ENCODE data around the gene HSCB. TPM values are rescaled to one million over a fixed set of nuclear protein-coding genes. Genes with fewer than 3 reads are reported as not detected.
A peak's percentile ranks its signal among the peaks of the same experiment; 100 is the strongest.
"Not testable (repeated sequence)": the region's sequence is repeated elsewhere in the genome, so short reads cannot be mapped to it uniquely, and the experiment has no call there.

HSCB gene
- 10 to 100 TPM; 13.7 to 15.8 TPM for total RNA-seq

GRCh38 chr22:28741785-28742561, at the start of gene HSCB, which contains the start of gene CHEK2:
TSS of gene HSCB (plus strand) at chr22:28742039. CDS start at chr22:28742096, 57 bp downstream.
TSS of gene CHEK2 (minus strand) at chr22:28741820. CDS start at chr22:28734721, 7,099 bp downstream.
- Mint-ChIP-seq H3K27ac (peak within 1 kb of the TSS; percentile 82), H3K36me3 (ENCODE audit: low read depth) (peaks cover 51% of the 10 kb centered on the region), H3K4me3 (peak within 1 kb of the TSS; percentile 87), H3K4me1 (ENCODE audit: low read depth) (peaks cover 40% of the 10 kb centered on the region), H3K9me3 (ENCODE audit: insufficient read depth) (no peaks in the 10 kb centered on the region), H3K27me3 (ENCODE audit: low read depth) (no peaks in the 10 kb centered on the region)
- ATAC-seq (peak; percentile 93), DNase-seq (peak; percentile 99)
- ChIA-PET CTCF (interaction anchor here (0.8 to 1.7 kb wide), 5 partner anchors 45 to 86 kb away, joined by 3 to 6 read pairs (median 3); no protein-coding TSS in a partner anchor), POLR2A (interaction anchor here (0.5 to 3.8 kb wide), 5 partner anchors 8 to 76 kb away, joined by 3 to 24 read pairs (median 6); partner anchors contain the start of genes CCDC117 and XBP1)

GRCh38 chr22:28693041-28693760, 48.6 kb upstream of the HSCB start:
- H3K27ac Mint-ChIP-seq; POLR2A ChIA-PET; H3K9me3 Mint-ChIP-seq (ENCODE audit: insufficient read depth); H3K4me3 Mint-ChIP-seq; ATAC-seq; CTCF ChIA-PET; DNase-seq; H3K27me3 Mint-ChIP-seq (ENCODE audit: low read depth); H3K4me1 Mint-ChIP-seq (ENCODE audit: low read depth): not testable (repeated sequence)
- H3K36me3 Mint-ChIP-seq (ENCODE audit: low read depth) = peaks cover 48% of the 10 kb centered on the region

- DNase-seq (no peak), ATAC-seq (no peak)
- Mint-ChIP-seq H3K4me3 (no peak overlapping the region), H3K27me3 (ENCODE audit: low read depth) (no peaks in the 10 kb centered on the region), H3K36me3 (ENCODE audit: low read depth) (peaks cover 35% of the 10 kb centered on the region), H3K4me1 (ENCODE audit: low read depth) (no peaks in the 10 kb centered on the region), H3K9me3 (ENCODE audit: insufficient read depth) (no peaks in the 10 kb centered on the region), H3K27ac (no peak overlapping the region)
- CTCF ChIA-PET = no interaction called here
- POLR2A ChIA-PET = no interaction called here
These were observed 38.9 kb upstream of the HSCB start for GRCh38 chr22:28702891-28703290.

DNA sequence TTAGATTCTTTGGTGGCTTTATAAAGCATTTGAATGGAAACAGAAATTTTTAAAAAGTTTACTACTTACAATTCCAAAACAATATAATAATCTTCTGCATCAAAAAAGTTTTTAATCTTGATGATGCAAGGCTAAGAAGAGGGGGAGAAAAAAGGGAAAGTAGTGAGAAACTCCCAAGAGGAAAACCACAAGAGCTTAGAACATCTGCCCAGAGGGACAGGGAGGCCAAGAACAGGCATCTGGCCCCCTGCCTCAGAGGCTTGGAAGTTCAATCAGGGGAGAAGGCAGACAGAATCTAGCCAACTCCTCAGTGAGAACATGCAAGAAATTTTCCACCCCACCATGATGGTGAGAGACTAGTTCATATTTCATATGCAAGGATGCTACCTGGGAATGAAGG, 38.4 kb upstream of the HSCB start:
- Mint-ChIP-seq H3K36me3 (ENCODE audit: low read depth) (peaks cover 37% of the 10 kb centered on the region), H3K4me3 (no peak overlapping the region), H3K27ac (no peak overlapping the region), H3K9me3 (ENCODE audit: insufficient read depth) (no peaks in the 10 kb centered on the region), H3K27me3 (ENCODE audit: low read depth) (no peaks in the 10 kb centered on the region), H3K4me1 (ENCODE audit: low read depth) (no peaks in the 10 kb centered on the region)
- CTCF ChIA-PET = no interaction called here
- DNase-seq = no peak
- no peak for ATAC-seq
- POLR2A ChIA-PET = no interaction called here

DNA sequence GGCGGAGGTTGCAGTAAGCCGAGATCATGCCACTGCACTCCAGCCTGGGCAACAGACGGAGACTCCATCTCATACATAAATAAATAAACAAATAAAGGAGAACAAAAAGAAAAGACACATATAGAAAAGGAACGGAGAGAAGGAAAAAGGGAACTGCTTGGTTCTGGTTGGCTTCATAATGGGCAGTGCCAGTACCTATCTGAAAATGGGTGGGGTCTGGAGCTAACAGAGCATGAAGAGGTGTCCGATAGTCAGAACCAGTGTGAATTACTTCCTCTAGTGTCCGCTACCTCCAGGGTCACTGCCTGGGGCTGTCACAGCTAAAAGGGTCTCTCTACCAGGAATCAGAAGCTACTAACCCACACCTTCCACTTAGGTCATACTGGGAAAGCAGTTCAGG, 35.0 kb upstream of the HSCB start:
- Mint-ChIP-seq H3K36me3 (ENCODE audit: low read depth) (peaks cover 43% of the 10 kb centered on the region), H3K27ac (no peak overlapping the region), H3K4me3 (no peak overlapping the region), H3K27me3 (ENCODE audit: low read depth) (no peaks in the 10 kb centered on the region), H3K9me3 (ENCODE audit: insufficient read depth) (no peaks in the 10 kb centered on the region), H3K4me1 (ENCODE audit: low read depth) (peaks cover 4% of the 10 kb centered on the region)
- POLR2A ChIA-PET = no interaction called here
- no peak for ATAC-seq
- CTCF ChIA-PET = no interaction called here
- DNase-seq = no peak

DNA sequence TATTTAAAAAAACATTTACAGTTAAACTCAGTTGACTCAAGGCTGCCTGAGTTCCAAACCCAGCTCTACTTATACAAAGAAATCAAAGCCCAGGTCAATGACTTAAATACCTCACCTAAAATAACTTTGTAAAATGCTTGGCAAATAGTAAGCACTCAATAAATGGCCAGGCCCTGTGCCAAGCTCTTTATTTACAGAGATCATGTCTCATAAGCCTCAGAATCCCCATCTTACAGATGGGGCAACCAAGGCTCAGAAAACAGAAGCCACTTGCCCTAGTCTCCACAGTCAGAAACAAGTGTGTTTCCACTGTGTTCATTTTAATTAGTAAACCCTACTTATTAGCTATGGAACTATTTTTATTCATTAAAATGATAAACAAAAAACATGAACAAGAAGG, 31.7 kb upstream of the HSCB start:
- DNase-seq = no peak
- H3K36me3 Mint-ChIP-seq (ENCODE audit: low read depth) = peaks cover 56% of the 10 kb centered on the region
- POLR2A ChIA-PET = no interaction called here
- H3K4me1 Mint-ChIP-seq (ENCODE audit: low read depth) = peaks cover 23% of the 10 kb centered on the region
- no peak for ATAC-seq
- H3K9me3 Mint-ChIP-seq (ENCODE audit: insufficient read depth) = no peaks in the 10 kb centered on the region
- no peak overlapping the region for H3K27ac Mint-ChIP-seq
- H3K27me3 Mint-ChIP-seq (ENCODE audit: low read depth) = no peaks in the 10 kb centered on the region
- CTCF ChIA-PET = interaction anchor here (1.0 kb wide), 1 partner anchor 120 kb away, joined by 3 read pairs; no protein-coding TSS in a partner anchor
- no peak overlapping the region for H3K4me3 Mint-ChIP-seq

- H3K36me3 Mint-ChIP-seq (ENCODE audit: low read depth) = peaks cover 57% of the 10 kb centered on the region
- CTCF ChIA-PET = interaction anchor here (1.0 kb wide), 1 partner anchor 120 kb away, joined by 3 read pairs; no protein-coding TSS in a partner anchor
- no peak for ATAC-seq
These were observed 31.2 kb upstream of the HSCB start for GRCh38 chr22:28710576-28711191.

DNA sequence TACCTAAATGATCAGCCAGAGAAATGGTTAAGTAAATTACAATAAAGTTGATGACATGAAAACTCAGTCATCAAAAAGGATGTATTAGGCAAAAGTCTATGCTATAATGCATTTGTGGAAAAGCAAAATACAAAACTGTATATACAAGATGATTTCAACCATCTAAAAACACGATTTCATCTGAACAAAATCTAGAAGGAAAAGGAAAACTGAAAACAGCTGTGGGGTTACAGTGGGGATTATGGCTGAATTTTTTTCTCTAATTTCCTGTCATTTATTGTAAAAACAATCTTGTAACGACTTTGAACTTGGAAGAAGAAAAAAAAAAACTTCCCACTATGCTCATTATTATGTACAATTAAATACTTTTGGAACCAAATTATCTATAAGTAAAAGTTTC, 30.5 kb upstream of the HSCB start:
- H3K27ac Mint-ChIP-seq = no peak overlapping the region
- H3K4me1 Mint-ChIP-seq (ENCODE audit: low read depth) = peaks cover 23% of the 10 kb centered on the region
- H3K4me3 Mint-ChIP-seq = no peak overlapping the region
- no peaks in the 10 kb centered on the region for H3K9me3 Mint-ChIP-seq (ENCODE audit: insufficient read depth)
- H3K36me3 Mint-ChIP-seq (ENCODE audit: low read depth) = peaks cover 53% of the 10 kb centered on the region
- ATAC-seq (no peak), DNase-seq (no peak)
- ChIA-PET CTCF (no interaction called here), POLR2A (no interaction called here)
- H3K27me3 Mint-ChIP-seq (ENCODE audit: low read depth) = no peaks in the 10 kb centered on the region

More at GRCh38 chr22:28710576-28711191, 31.2 kb upstream of the HSCB start:
- no peaks in the 10 kb centered on the region for H3K27me3 Mint-ChIP-seq (ENCODE audit: low read depth)
- no peak overlapping the region for H3K4me3 Mint-ChIP-seq
- peaks cover 23% of the 10 kb centered on the region for H3K4me1 Mint-ChIP-seq (ENCODE audit: low read depth)
- no peak for DNase-seq
- POLR2A ChIA-PET = no interaction called here
- no peak overlapping the region for H3K27ac Mint-ChIP-seq
- no peaks in the 10 kb centered on the region for H3K9me3 Mint-ChIP-seq (ENCODE audit: insufficient read depth)

GRCh38 chr22:28711820-28712777, 29.7 kb upstream of the HSCB start:
- Mint-ChIP-seq H3K9me3 (ENCODE audit: insufficient read depth) (no peaks in the 10 kb centered on the region), H3K36me3 (ENCODE audit: low read depth) (peaks cover 53% of the 10 kb centered on the region), H3K4me1 (ENCODE audit: low read depth) (peaks cover 23% of the 10 kb centered on the region), H3K27ac (no peak overlapping the region), H3K4me3 (no peak overlapping the region), H3K27me3 (ENCODE audit: low read depth) (no peaks in the 10 kb centered on the region)
- CTCF ChIA-PET = no interaction called here
- ATAC-seq = no peak
- POLR2A ChIA-PET = no interaction called here
- DNase-seq = no peak

- Mint-ChIP-seq H3K4me3 (no peak overlapping the region), H3K27me3 (ENCODE audit: low read depth) (no peaks in the 10 kb centered on the region), H3K4me1 (ENCODE audit: low read depth) (peaks cover 30% of the 10 kb centered on the region), H3K9me3 (ENCODE audit: insufficient read depth) (no peaks in the 10 kb centered on the region), H3K27ac (peak overlapping the region; percentile 34), H3K36me3 (ENCODE audit: low read depth) (peaks cover 46% of the 10 kb centered on the region)
- POLR2A ChIA-PET = no interaction called here
- DNase-seq (no peak), ATAC-seq (peak; percentile 33)
- CTCF ChIA-PET = no interaction called here
These were observed 27.7 kb upstream of the HSCB start for GRCh38 chr22:28714043-28714628.

DNA sequence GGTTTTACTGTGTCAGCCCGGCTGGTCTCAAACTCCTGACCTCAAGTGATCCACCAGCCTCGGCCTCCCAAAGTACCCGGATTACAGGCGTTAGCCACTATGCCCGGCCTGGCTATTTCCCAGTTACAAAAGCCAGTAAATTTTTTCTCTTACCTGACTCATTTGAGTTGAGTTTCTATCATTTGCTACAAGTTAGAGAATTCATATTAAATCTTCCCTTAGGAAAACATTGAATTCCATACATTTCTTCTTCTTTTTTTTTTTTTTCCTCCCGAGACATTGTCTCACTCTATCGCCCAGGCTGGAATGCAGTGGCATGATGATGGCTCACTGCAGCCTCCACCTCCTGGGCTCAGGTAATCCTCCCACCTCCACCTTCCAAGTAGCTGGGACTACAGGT, 26.2 kb upstream of the HSCB start:
- ChIA-PET CTCF (no interaction called here), POLR2A (no interaction called here)
- ATAC-seq = no peak
- H3K9me3 Mint-ChIP-seq (ENCODE audit: insufficient read depth) = no peaks in the 10 kb centered on the region
- peaks cover 50% of the 10 kb centered on the region for H3K36me3 Mint-ChIP-seq (ENCODE audit: low read depth)
- peaks cover 30% of the 10 kb centered on the region for H3K4me1 Mint-ChIP-seq (ENCODE audit: low read depth)
- no peak overlapping the region for H3K27ac Mint-ChIP-seq
- no peak for DNase-seq
- no peak overlapping the region for H3K4me3 Mint-ChIP-seq
- H3K27me3 Mint-ChIP-seq (ENCODE audit: low read depth) = no peaks in the 10 kb centered on the region

Data from activated CD8-positive, alpha-beta T cell treated with anti-CD3 and anti-CD28 coated beads, Interleukin-2, amount 10 ng/mL, durations not matched to agents 7 days and 5 days (primary cell).